GM15510 (cell line): ENCODE data around the gene POLR3A.

ENCODE experiments used
- POLR2A ChIP-seq: IDR thresholded peaks from 3 replicates; pipeline ENCODE4 v1.6.1; 2011; ENCODE audit warnings: borderline replicate concordance; ENCODE audit not compliant: insufficient read length; ENCODE audit errors: extremely low read depth

POLR3A gene

DNA sequence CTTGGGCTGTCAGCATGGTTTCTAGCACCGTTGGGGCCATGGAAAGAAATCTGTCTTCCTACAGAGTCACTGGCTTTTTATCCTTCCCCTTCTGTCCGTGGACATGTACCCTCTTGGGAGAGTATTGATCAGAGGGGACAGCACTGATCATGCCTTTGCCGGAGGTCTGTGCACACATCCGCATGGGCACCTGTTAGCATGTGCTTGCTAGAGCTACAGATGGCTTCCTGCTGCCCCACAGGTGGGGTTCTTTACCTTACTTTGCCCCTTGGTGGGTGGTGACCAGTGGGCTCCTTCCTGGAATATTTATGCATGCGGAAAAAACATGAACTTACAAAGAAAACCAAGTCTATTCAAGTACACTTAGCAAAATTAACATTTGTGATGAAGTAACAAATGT, 29.2 kb upstream of the POLR3A start:
- no peak for TF ChIP-seq POLR2A

DNA sequence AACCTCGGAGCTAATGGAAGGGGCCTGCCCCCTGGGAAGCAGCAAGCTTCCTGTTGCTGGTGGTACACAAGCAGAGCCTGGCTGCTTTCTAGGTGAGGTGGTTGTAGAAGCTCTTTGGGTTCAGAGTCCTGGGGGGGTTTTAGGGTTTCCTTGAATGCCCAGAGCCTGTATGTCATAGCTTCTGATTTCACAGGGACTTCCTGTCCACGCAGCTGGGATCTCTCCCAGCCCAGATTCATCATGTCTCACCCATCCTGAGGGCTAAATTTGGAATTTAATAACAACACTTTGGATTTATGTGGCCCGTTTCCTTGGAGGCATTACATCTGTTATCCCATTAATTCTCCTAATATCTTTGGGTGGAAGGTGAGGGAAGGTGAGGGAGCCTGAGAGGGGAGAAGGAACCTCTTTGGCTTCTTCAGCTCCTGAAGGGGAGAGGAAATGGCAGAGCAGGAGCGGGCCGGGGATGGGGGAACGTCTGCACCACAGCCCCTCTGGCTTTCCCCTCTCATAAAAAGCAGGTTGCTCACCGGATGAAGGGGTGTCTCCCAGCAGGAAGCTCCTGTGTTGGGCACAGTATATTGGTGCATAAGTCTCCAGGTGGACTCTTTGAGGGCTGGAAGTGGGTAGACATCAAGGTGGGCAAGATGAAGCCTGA, 24.0 kb upstream of the POLR3A start:
- TF ChIP-seq POLR2A = no peak

DNA sequence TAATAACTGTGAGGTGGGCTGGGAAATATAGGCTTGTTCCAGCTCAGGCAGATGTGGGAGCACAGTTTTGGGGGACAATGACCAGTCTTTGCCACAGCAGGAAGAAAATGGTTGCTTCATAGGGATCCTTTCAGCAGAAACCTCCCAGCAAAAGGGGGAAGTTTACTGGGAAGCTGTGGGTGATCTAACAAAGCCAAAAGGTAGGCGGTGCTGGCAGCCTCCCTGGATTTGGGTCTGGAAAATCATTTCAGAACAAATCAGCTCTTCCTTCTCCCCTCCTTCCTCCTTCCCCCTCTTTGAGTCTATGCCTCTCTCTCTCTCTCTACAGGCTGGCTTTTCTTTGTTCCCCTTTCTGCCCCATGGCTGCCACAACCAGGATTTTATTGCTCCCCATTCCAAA, 20.5 kb upstream of the POLR3A start:
- TF ChIP-seq POLR2A = no peak

DNA sequence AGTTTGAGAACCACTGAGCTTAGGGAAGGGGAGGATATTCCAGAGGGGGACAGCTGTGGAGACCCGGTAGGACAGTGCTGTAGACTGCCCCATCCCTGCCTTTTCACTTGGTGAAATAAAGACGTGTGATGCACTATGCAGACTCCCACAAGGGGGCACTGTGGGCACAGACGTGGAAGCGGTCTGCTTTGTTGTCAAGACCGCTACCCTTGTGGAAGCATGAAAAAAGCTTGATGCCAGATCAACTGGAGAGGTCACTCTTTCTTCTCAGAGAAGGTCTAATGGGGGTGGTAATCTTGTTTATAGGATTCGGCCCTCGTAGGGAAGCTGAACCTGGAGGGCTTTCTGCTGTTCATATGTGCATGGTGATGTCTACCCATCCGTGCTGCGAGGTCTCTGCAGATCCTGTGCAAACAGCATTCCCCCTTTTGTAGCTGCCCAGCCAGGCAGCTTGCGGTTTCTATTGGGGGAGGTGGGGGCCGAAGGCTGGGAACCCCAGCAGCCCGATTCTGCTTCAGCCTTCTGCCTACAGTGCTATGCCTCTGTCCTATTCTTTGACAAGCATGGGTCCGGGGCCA, 18.1 kb upstream of the POLR3A start:
- TF ChIP-seq POLR2A = no peak

DNA sequence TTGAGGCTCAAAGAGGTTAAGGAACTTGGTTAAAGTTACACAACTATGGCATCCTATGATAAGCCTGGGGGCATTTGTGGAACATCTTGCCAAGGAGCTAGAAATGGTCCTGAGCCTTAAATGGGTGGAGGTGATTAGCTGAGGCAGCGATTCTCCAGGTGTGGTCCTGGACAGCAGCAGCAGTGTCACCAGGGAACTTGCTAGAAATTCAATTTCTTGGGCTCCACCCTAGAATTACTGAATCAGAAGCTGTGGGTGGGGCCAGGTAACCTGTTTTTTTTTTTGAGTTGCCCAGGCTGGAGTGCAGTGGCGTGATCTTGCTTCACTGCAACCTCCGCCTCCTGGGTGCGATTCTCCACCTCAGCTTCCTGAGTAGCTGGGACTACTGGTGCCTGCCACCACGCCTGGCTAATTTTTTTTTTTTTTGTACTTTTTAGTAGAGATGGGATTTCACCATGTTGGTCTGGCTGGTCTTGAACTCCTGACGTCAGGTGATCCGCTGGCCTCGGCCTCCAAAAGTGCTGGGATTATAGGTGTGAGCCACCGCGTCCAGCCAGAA, 17.5 kb upstream of the POLR3A start:
- no peak for TF ChIP-seq POLR2A

DNA sequence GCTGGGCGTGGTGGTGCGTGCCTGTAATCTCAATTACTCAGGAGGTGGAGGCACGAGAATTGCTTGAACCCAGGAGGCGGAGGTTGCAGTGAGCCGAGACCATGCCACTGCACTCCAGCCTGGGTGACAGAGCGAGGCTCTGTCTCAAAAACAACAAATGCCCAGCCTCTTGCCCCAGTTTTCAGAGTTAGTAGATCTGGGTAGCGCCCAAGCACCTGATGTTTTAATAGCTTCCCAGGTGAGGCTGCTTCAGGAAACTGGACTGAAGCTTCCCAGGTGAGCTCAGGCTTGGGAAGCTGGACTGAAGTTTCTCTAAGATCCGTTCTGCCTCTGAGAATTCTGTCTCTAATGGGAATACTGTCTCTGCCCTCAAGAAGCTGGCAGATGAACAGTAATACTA, 16.5 kb upstream of the POLR3A start:
- no peak for TF ChIP-seq POLR2A

DNA sequence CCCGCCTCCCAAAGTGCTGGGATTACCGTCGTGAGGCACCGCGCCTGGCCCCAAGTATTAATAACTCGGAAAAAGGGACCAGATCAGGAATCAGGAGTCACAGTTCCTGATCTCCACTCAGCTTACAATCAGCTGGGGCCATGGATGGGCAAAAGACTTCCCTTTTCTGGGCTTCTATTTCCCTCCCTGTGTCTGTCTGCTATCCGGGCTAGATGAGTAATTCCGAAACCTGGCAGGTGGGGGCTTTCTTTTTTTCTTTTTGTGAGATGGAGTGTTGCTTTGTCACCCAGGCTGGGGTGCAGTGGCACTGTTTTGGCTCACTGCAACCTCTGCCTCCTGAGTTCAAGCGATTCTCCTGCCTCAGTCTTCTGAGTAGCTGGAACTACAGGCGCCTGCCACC, 15.9 kb upstream of the POLR3A start:
- no peak for TF ChIP-seq POLR2A

DNA sequence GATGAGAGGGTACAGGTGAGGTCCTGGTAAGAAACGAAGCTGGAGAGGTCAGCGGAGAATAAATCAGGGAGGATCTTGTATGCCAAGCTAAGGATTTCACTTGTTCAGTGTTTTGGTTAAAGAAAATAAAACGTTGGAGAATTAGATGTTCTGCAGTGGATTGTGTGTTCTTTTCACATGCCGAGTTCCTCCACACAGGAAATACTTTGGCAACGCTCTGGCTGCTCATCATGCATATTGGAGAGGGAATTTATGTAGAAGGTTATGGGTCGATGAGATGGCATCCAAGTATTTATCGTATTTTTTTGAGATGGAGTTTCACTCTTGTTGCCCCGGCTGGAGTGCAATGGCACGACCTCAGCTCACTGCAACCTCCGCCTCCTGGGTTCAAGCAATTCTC, 15.4 kb upstream of the POLR3A start:
- TF ChIP-seq POLR2A = no peak

DNA sequence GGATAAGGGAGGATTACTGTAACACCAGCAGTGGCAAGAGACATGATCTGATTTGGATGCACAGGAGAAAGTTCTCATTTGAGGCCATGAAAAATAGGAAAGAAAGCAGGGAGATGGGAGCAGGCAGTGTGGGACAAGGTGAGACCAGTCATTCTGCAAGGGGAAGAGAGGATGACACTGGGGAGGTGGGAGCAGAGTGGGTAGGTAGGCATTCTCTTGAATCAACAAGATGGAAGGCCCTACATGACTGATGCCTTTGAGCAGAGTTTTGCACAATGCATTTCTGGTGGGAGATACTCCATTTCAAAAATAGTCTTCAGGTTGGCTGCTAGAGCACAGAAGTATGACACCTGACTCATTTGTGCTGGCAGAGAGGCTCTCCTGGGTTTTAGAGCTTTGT, 14.9 kb upstream of the POLR3A start:
- no peak for TF ChIP-seq POLR2A

DNA sequence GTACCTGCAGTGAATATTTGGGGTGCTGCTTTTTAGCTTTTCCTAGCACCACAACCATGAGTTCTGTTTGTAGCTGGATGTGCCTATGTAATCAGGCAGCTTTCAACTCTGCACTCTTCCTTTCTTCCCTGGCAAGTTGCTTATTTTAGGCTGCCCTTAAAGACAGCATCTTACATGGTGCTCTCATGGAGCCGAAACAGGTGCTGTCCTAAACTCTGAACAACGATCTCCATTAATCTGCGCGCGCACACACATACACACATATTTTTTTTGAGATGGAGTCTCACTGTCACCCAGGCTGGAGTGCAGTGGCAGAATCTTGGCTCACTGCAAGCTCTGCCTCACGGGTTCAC, 13.4 kb upstream of the POLR3A start:
- TF ChIP-seq POLR2A = no peak

DNA sequence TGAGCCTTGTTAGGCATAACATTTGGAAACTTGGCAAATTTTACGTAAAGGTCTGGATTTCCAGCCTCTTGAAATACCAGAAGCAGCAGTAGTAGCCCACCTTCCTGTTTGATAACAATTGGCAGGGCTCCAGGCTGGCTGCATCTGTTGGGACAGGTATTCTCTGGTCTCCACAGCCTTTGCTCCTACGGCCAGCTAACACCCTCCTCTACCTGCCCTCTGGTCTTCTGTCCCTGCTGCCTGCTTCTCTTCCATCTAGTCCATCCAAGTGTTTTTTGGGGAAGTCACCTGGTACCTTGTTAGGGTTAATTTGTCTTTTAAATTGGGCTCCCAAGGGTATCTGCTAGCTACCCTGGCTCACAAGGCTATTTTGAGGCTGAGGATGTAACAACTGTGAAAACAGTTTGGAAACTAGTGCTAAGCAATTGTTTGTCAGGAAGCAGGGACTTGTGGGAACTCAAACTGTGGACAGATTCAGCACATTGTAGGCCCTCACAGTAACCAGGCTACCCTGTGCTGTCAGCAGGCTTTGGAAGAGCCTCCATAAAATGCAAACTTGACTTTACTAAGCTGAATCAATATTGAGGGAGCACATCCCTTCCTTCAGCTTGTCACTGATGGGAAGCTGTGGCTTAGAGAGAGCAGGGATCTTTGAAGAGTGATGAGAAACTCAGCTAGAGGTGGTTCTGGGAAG, 12.9 kb upstream of the POLR3A start:
- TF ChIP-seq POLR2A = no peak

DNA sequence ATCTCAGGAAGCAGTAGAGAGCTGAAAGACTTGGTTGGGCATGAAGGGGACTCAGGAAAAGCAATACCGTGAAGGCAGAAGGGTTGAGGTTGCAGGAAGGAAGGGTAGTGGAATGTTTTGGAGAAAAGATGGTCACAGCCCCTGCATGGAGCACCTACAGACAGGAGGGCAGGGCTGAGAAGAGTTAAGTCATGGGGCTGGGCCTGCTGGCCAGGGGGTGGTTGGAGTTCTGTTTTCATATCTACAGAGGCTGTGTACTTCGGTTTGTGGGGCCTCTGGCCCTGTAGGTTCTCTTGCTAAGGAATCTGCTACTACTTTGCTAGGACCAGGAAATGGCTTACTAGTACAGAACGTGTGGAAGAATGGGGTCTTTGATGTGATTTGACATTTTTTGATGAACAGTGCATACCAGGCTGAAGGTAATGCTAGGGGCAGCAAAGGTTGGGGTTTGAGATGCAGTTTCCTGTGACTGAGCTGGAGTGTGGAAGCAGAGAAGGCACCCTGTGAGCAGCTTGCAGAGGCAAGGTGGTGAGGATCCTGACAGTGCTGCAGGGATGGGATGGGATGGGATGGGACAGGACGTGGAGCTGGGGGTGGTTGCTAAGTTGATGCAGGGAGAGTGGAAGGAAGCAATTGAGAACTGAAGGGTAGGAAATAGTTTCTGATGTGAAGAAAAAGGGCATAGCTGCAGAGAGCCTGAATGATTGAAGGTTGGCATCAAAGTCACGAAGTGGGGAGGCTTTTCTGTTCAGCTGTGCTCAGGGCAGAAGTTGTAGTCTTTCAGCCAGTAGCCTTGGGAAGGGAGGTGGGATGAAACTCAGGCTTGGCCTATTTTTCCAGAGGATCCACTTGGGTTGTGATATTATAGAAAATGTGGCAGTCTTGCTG, 12.1 kb upstream of the POLR3A start:
- TF ChIP-seq POLR2A = peak; percentile 10

DNA sequence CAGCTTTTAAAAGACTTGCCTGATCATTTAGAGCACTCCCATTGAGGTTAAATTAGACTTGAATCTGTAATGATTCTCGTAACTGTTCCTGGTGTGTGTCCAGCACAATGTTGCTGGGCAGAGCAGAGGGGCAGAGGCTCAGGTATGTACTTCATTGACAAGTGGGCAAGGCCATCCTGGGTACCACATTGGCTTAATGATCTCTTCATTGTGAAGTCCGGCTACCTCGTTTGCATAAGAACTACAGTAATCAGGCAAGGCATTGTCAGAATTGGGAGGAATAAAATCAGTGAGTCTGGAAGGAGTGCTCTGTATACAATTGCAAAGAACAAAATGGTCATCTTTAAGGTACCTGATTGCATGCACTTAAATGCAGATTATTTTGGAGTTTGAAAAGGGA, 10.4 kb upstream of the POLR3A start:
- no peak for TF ChIP-seq POLR2A

DNA sequence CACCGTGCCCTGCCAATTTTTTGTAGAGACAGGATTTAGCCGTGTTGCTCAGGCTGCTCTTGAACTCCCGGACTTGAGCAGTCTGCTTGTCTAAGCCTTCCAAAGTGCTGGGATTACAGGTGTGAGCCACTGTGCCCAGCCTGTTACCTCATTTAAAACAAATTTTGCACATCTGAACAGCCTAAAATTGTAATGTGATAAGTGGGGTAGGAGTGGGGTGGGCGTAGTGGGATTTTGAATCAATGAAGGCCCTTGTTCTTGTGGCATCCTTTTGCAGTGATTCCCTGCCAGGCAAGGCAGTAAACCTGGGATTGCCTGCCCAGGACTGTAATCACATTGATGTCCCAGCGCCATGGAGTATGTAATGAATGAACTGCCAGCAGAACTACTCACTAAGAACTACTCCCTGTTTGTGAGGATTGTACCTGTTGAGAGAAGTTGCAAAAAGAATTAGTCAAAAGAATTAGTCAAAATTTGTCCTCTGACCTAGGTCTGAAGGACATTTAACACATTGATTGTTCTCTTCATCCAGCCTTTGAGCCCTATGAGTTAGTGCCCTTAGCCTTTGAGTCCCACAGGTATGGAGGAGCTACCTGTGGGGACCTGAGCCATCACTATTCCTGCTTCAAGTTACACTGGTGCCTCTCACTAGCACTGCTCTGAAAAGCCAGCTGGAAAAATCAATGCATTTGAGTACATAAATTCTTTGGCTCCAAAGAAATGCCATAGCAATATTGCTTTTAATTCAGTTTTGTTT, 9.7 kb upstream of the POLR3A start:
- no peak for TF ChIP-seq POLR2A
